Muscle of leg (tissue), 11 donors: ENCODE results near the gene PIP4K2A. TPM values are rescaled to one million over a fixed set of nuclear protein-coding genes. Genes with fewer than 3 reads are reported as not detected.
"Not testable (repeated sequence)": the region's sequence is repeated elsewhere in the genome, so short reads cannot be mapped to it uniquely, and the experiment has no call there.

ENCODE experiments used
- DNase-seq: peaks from one replicate; pipeline ENCODE4 v3.0.0; 2013
- H3K27ac ChIP-seq: one replicate; pipeline ENCODE4 v1.5.1; 2013; ENCODE audit warnings: mild to moderate bottlenecking, low read length, control low read depth
- H3K27me3 ChIP-seq: one replicate; pipeline ENCODE4 v1.6.1; 2013; ENCODE audit warnings: low read length; ENCODE audit not compliant: control insufficient read depth, insufficient read depth
- H3K36me3 ChIP-seq: one replicate; pipeline ENCODE4 v1.6.1; 2013; ENCODE audit warnings: low read length; ENCODE audit not compliant: control insufficient read depth, insufficient read depth
- H3K4me1 ChIP-seq: one replicate; pipeline ENCODE4 v1.6.1; 2013; ENCODE audit warnings: low read length; ENCODE audit not compliant: control insufficient read depth, insufficient read depth
- H3K4me3 ChIP-seq: one replicate; pipeline ENCODE4 v1.5.1; 2013; ENCODE audit warnings: low read length, control low read depth
- H3K9me3 ChIP-seq: replicated peaks from 2 replicates; pipeline ENCODE4 v1.6.1; 2013; ENCODE audit warnings: low read depth, low read length; ENCODE audit not compliant: control insufficient read depth
- WGBS: methylation state at CpG from one replicate; pipeline ENCODE4 v1.1.5; 2013; ENCODE audit warnings: missing lambda C conversion rate; ENCODE audit not compliant: insufficient coverage; 5-methylcytosine and 5-hydroxymethylcytosine counted together
- polyA plus RNA-seq, 8 donors: library from polyadenylated mRNA; unstranded; fragments of 120-200 nt; gene quantifications; one replicate each; pipeline versions ENCODE4 v1.2.1 to v1.2.3, GENCODE V29; 2013; ENCODE audit warnings: inconsistent platforms in 1 of 8, low replicate concordance in 1 of 8; ENCODE audit not compliant: insufficient read length in 8 of 8, insufficient read depth in 1 of 8
- total RNA-seq: library from RNA; stranded (reverse); fragments of 120-200 nt; gene quantifications from one replicate; pipeline ENCODE4 v1.2.4, GENCODE V29; 2013

PIP4K2A gene
- total and polyA plus RNA-seq, 9 donors, result 15.4 to 22.4 (median 18.3) TPM

DNA sequence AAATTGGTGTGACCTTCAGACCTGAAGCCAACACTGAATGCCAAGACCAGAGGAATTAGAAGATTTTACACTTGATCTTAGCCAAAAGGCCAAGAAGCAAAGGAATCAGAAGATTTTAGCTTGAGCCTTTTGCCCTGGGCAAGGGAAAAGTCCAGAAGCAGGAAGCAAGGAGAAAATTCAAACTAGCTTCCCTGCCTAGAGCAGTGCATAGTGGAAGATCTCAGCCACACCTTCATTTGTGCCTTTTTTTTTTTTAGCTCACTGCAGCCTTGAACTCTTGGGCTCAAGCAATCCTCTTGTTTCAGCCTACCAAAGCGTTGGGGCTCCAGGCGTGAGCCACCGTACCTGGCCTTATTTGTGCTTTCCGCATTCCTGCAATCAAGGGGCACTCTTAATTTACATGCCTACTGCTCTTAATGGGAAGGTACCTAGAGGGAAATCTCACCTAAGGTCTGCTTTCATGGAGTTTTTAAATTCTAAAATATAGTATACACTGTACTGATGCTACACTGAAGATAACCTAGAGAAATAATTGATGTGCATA is 8.3 kb upstream of the PIP4K2A start:
- Histone ChIP-seq H3K9me3 (no peaks in the 10 kb centered on the region), H3K4me3 (no peak overlapping the region), H3K4me1 (no peaks in the 10 kb centered on the region), H3K36me3 (no peaks in the 10 kb centered on the region), H3K27ac (no peak overlapping the region), H3K27me3 (peaks cover 2% of the 10 kb centered on the region)
- WGBS, result no CpG with 5 or more reads among the region's 4 CpGs
- DNase-seq, result no peak

DNA sequence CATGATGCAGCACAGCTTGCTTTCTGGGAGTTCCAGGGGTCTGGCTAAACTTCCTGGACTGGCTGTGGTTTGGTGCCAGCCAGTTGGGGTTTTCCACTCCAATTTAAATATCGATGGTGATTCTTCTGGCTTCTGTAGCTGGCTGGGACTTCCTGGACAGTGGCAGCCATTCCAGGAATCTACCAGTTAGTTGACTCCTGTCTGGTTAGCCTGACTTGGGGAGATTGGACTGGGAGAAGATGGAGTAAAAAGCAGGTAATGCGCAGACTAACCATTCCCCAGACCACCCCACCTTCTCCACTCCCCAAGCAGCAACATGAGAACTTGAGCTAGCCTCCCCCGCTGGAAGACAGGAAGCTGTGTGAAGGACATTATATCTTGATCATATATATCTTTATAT is 6.3 kb upstream of the PIP4K2A start:
- DNase-seq, result no peak

DNA sequence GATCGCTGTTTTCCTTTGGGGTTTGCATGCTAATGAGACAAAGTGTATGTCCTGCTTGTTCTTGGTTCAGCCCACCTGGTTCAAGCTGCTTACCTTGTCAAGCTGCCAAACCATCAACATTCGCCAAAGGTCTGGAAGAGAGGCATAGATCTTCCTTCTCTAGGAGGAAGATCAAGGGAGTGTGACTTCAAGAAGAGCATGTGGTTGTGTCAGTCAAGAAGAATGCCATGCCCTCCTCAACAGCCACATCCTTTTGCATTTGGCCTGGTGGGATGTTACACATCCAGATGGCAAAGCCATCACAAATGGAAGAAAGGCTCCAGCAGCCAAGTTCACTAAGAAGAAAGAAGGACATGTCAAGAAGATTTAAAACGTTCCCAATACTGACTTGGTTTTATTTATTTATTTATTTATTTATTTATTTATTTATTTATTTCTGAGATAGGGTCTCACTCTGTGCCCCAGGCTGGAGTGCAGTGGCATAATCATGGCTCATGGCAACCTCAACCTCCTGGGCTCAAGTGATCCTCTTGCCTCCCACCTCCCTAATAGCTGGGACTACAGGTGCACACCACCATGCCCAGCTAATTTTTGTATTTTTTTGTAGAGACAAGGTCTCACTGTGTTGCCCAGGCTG is 5.1 kb upstream of the PIP4K2A start:
- Histone ChIP-seq H3K4me3 (no peak overlapping the region), H3K9me3 (no peaks in the 10 kb centered on the region), H3K27ac (no peak overlapping the region), H3K4me1 (peaks cover 4% of the 10 kb centered on the region), H3K36me3 (no peaks in the 10 kb centered on the region), H3K27me3 (peaks cover 2% of the 10 kb centered on the region)
- DNase-seq, result no peak
- no CpG with 5 or more reads among the region's 3 CpGs for WGBS

More for the DNA sequence above, 6.3 kb upstream of the PIP4K2A start:
- Histone ChIP-seq H3K4me3 (no peak overlapping the region), H3K27ac (no peak overlapping the region), H3K27me3 (peaks cover 2% of the 10 kb centered on the region), H3K4me1 (no peaks in the 10 kb centered on the region), H3K36me3 (no peaks in the 10 kb centered on the region), H3K9me3 (no peaks in the 10 kb centered on the region)
- WGBS, result 86% methylated on average over 1 of the region's 3 CpGs

DNA sequence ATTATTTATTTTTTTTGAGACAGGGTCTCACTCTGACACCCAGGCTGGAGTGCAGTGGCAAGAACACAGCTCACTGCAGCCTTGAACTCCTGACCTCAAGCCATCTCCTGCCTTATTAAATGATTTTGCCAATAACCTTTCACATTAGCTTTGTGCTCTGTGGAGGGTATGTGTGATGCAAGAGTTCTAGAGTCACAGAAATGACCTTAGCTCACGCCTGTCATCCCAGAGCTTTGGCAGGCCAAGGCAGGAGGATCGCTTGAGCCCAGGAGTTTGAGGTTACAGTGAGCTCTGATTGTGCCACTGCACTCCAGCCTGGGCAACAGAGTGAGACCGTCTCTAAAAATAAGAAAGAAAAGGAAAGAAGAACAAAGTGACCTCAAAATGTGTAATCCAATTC is 4.3 kb upstream of the PIP4K2A start:
- 67% methylated on average over 1 of the region's 3 CpGs for WGBS
- DNase-seq, H3K36me3 ChIP-seq, H3K27me3 ChIP-seq, H3K27ac ChIP-seq, H3K4me3 ChIP-seq, H3K9me3 ChIP-seq, H3K4me1 ChIP-seq: not testable (repeated sequence)

DNA sequence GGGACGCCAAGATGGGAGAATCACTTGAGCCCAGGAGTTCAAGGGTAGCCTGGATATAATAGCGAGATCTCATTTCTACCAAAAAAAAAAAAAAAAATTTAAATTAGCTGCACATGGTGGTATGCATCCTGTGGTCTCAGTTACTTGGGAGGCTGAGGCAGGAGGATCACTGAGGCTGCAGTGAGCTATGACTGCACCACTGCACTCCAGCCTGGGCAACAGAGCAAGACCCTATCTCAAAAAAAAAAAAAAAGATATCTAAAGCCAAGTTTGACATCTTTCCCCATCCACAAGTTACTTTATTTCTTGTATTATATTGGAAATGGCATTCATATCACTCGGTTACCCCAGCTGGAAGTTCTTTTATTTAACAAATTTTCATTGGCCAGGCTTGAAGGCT is 3.4 kb upstream of the PIP4K2A start:
- Histone ChIP-seq H3K27ac (no peak overlapping the region), H3K36me3 (no peaks in the 10 kb centered on the region), H3K4me1 (peaks cover 7% of the 10 kb centered on the region), H3K9me3 (no peaks in the 10 kb centered on the region), H3K27me3 (peaks cover 1% of the 10 kb centered on the region), H3K4me3 (no peak overlapping the region)
- DNase-seq, result no peak
- no CpG with 5 or more reads among the region's 3 CpGs for WGBS

DNA sequence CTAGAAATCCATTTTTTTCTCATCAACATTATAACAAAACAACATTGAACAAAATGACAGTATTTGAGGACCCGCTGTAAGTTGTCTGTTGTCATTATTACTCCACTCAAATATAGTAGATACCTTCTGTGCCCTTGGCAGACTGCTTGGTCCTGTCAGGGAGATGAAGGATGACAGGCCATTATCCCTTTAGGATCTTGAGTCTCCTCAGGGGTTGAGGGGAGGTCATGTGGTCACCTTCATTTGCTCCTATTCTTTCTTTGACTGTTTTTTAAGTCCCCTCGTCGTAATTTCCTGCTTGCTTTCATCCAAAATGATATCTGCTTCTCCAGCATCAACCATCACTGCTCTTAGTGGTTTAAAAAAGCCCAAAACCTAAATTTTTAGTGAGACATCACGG is 2.6 kb upstream of the PIP4K2A start:
- DNase-seq, result no peak
- no peak overlapping the region for H3K4me3 ChIP-seq
- no peaks in the 10 kb centered on the region for H3K27me3 ChIP-seq
- WGBS, result 80% methylated on average over 1 of the region's 4 CpGs
- no peaks in the 10 kb centered on the region for H3K9me3 ChIP-seq
- H3K27ac ChIP-seq, result no peak overlapping the region
- peaks cover 9% of the 10 kb centered on the region for H3K4me1 ChIP-seq
- no peaks in the 10 kb centered on the region for H3K36me3 ChIP-seq

DNA sequence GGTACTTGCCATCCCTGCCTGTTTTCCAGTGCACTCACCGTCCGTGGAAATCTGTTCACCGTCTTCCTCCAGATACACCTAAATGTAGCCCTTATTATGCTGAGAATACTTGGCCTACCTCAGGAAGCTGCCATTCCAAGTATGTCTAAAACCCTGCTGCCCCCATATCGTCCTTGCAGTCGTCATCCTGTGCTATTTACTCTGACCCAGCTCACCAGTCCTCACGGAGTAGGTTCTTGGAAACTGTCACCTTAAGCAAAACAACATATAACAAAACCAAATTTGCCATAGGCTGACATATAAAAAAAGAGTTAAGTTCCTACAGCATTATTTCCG is 880 bp upstream of the PIP4K2A start:
- WGBS, result 89% methylated on average over 6 of the region's 7 CpGs

DNA sequence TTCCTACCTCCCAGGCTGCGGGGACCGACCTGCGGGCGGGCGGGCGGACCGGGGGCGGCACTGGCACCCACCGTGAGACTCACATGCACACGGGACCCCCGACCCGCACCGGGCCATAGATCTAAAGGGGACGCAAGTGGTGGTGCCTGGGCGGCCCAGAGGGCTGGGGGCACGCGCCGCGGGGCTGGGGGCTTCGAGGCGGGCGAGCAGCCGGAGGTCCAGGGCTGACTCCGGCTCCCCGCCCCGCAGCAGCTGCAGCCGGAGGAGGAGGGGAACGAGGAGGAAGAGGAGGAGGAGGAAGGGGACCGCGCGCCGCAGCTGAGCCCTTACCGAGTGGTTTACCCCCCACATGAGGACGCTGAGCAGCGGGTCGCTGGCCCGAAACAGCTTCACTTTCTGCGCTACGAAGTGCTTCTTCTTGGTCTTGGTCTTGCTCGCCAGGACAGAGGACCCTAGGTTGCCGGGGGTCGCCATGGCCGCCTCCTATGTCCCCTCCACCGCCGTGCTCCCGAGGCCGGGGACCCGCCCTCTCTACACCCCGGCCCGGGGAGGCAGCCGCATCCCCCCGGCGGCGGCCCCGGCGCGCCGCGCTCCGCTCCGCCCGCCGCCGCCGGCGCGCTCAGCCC is 412 bp downstream of the PIP4K2A start:
- Histone ChIP-seq H3K27me3 (no peaks in the 10 kb centered on the region), H3K36me3 (no peaks in the 10 kb centered on the region), H3K4me3 (peak overlapping the region; percentile 92), H3K9me3 (no peaks in the 10 kb centered on the region), H3K27ac (peak overlapping the region; percentile 88), H3K4me1 (peaks cover 13% of the 10 kb centered on the region)
- WGBS, result 1% methylated on average over 57 of the region's 67 CpGs
- peak; percentile 44 for DNase-seq

More for the DNA sequence above, 880 bp upstream of the PIP4K2A start:
- Histone ChIP-seq H3K9me3 (no peaks in the 10 kb centered on the region), H3K36me3 (no peaks in the 10 kb centered on the region), H3K4me1 (peaks cover 12% of the 10 kb centered on the region), H3K27me3 (no peaks in the 10 kb centered on the region), H3K4me3 (no peak overlapping the region), H3K27ac (no peak overlapping the region)
- no peak for DNase-seq

DNA sequence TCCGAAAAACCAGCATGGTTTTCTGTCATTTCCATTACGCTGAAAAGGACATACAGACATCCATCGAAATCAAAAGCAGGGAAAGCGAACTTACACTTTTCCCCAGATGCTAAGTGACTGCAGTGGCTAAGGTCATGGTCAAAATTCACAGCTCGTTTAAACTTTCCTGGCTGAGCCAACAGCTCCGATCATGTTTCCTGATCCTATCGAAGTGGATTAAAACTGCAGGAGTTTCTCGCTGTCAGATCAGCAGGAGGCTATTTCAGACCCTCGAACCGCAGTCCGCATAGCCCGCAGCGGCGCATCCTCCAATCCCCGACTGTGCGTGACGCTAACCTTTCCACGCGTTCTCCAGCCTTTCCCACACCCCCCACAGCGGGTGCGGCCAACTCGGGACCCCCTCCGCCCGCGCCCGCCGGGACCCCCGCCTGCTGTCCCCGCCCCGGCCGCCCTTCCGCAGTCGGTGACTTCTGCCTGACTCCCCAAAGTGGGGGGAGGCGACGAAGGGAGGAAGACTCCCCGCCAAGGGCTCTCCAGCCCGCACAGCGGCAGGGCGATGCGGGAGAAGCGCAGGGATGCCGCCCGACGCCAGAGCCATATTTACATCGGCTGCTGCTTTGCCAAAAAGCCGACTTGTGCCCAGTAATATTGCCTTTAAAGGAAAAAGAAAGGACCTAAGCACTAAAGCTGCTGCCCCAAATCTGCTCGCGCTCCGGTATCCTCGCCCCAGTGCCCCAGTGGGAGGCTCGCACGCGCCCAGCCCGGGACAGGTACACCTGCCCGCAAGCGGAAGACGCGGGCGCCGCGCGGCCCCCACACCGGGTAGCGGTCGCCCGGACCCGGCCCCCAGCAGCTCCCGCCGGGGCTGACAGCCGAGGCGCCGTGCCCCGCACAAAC is 1.2 kb downstream of the PIP4K2A start:
- H3K4me1 ChIP-seq, result peaks cover 13% of the 10 kb centered on the region
- no peaks in the 10 kb centered on the region for H3K9me3 ChIP-seq
- H3K27me3 ChIP-seq, result no peaks in the 10 kb centered on the region
- H3K36me3 ChIP-seq, result no peaks in the 10 kb centered on the region
- H3K27ac ChIP-seq, result peak overlapping the region; percentile 60
- DNase-seq, result peak; percentile 41
- peak overlapping the region; percentile 92 for H3K4me3 ChIP-seq
- under 1% methylated on average over 66 of the region's 73 CpGs for WGBS
